ENCODE measurements around the gene SLFNL1. TPM values are rescaled to one million over a fixed set of nuclear protein-coding genes. Genes with fewer than 3 reads are reported as not detected.

SLFNL1 gene
- total RNA-seq, 1 experiment from 2014 or later = 0.11 TPM

DNA sequence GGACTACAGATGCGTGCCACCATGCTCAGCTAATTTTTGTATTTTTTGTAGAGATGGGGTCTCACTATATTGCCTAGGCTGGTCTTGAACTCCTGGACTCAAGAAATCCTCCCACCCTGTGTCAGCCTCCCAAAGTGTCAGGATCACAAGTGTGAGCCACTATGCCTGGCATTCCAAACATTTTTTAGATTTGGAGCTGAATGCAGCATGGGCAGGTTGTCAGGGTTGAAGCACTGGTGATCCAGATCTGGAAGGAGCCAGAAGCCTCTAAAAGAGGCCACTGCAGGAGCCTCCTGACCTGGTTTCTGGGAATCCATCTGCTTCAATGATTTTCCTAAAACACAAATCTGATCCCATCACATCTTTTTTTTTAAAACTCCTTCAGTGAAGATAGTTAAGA lies 43.8 kb downstream of the SLFNL1 start:
- Mint-ChIP-seq H3K9me3 (no peaks in the 10 kb centered on the region), H3K27ac (no peak overlapping the region)
- no peaks in the 10 kb centered on the region for H3K79me1 ChIP-seq (ENCODE audit: insufficient read depth, low read depth, low read length, poor library complexity, severe bottlenecking)

More for the DNA sequence above, 43.8 kb downstream of the SLFNL1 start:
- H2BK15ac ChIP-seq (ENCODE audit: low read depth, low read length) = no peak overlapping the region
- H4K20me1 ChIP-seq (ENCODE audit: control insufficient read depth, insufficient read depth, insufficient read length) = no peaks in the 10 kb centered on the region
- no peak overlapping the region for H3K14ac ChIP-seq (ENCODE audit: insufficient read depth, low read length)
- H3K9me3 ChIP-seq (ENCODE audit: control insufficient read depth, low read depth, low read length) = no peaks in the 10 kb centered on the region
- H2BK120ac ChIP-seq (ENCODE audit: low read depth, low read length, poor library complexity, severe bottlenecking) = no peak overlapping the region
- no peak overlapping the region for H3K4ac ChIP-seq (ENCODE audit: low read depth, low read length)
- H2BK12ac ChIP-seq (ENCODE audit: insufficient read length, low read depth, low read length) = no peak overlapping the region
- peaks cover 18 to 24% of the 10 kb centered on the region in 2 experiments for H3K4me1 Mint-ChIP-seq
- H3K4me1 ChIP-seq (ENCODE audit: insufficient read depth, low read length) = peaks cover 6% of the 10 kb centered on the region
- H3K23ac ChIP-seq (ENCODE audit: insufficient read length, low read depth, low read length) = no peak overlapping the region
- peaks cover 0 to 3% (median 0%) of the 10 kb centered on the region in 3 experiments; a peak in 2 of 7 replicates for H3K36me3 Mint-ChIP-seq (ENCODE audit: insufficient read depth in 1 of 3, low read depth in 3 of 3)
- H4K5ac ChIP-seq (ENCODE audit: insufficient read length, low read depth, low read length) = no peak overlapping the region
- H3K27me3 ChIP-seq (ENCODE audit: insufficient read depth, low read length) = no peaks in the 10 kb centered on the region
- no peak overlapping the region for H3K4me2 ChIP-seq (ENCODE audit: insufficient read depth, insufficient read length, low read length)
- no peak overlapping the region for H3K4me3 Mint-ChIP-seq
- no peak overlapping the region for H3K27ac ChIP-seq (ENCODE audit: insufficient read length, low read depth, low read length)
- no peak overlapping the region for H2AFZ ChIP-seq (ENCODE audit: low read length)
- WGBS (ENCODE audit: extremely low coverage, insufficient read length, low lambda C conversion rate) = no CpG with 5 or more reads among the region's 1 CpG
- no peaks in the 10 kb centered on the region for H3K27me3 Mint-ChIP-seq (ENCODE audit: low read depth)
- no peak overlapping the region for H2AK5ac ChIP-seq (ENCODE audit: insufficient read length, low read length)
- TF ChIP-seq CTCF (conservative IDR thresholded peaks at IDR 0.05) = no peak
- H2BK20ac ChIP-seq (ENCODE audit: low read depth, low read length, poor library complexity, severe bottlenecking) = no peak overlapping the region
- no peak for DNase-seq
- H4K91ac ChIP-seq (ENCODE audit: insufficient read length, low read depth, low read length) = no peak overlapping the region
- H3K18ac ChIP-seq (ENCODE audit: insufficient read length, low read depth, low read length) = no peak overlapping the region
- no peak overlapping the region for H3T11ph ChIP-seq (ENCODE audit: low read length)
- H4K8ac ChIP-seq (replicated peaks; ENCODE audit: insufficient read length, low read depth, low read length) = no peak overlapping the region
- no peak overlapping the region for H2BK5ac ChIP-seq (ENCODE audit: insufficient read length, low read length)
- no peak overlapping the region for H3K9ac ChIP-seq (ENCODE audit: extremely low read depth, insufficient read length, low read length)
- no peak overlapping the region for H3K56ac ChIP-seq (ENCODE audit: insufficient read length, low read depth, low read length)
- peaks cover 21% of the 10 kb centered on the region for H3K79me2 ChIP-seq (ENCODE audit: insufficient read depth, low read length)
- peaks cover 7% of the 10 kb centered on the region for H3K23me2 ChIP-seq (ENCODE audit: insufficient read length, low read depth, low read length, poor library complexity, severe bottlenecking)

Measured in H9 (cell line).